Measurements from ENCODE around the gene SGSM2.

The SGSM2 gene

GRCh38 chr17:2421315-2422147, 84.2 kb downstream of the SGSM2 start:
- DNase-seq (ENCODE audit: low spot score): no peak

GRCh38 chr17:2423271-2423670, 86.0 kb downstream of the SGSM2 start:
- DNase-seq (ENCODE audit: low spot score): no peak

- DNase-seq (ENCODE audit: low spot score): no peak
Observed at GRCh38 chr17:2427215-2427614, 89.9 kb downstream of the SGSM2 start.

- no peak for DNase-seq (ENCODE audit: low spot score)
Observed at GRCh38 chr17:2427910-2428309, 90.6 kb downstream of the SGSM2 start.

Measured in Ammon's horn (tissue), 1 donor.